Fibroblast of villous mesenchyme (primary cell): Measurements from ENCODE around the gene C14orf93. TPM values are rescaled to one million over a fixed set of nuclear protein-coding genes. Genes with fewer than 3 reads are reported as not detected.
A peak's percentile ranks its signal among the peaks of the same experiment; 100 is the strongest.

Source experiments
- DNase-seq: peaks from one replicate; pipeline ENCODE4 v3.0.0-alpha.2; 2010; ENCODE audit warnings: low read depth
- H3K4me3 ChIP-seq: 2 replicates; pipeline ENCODE4 v1.5.1; 2011; ENCODE audit warnings: low read depth, mild to moderate bottlenecking, low read length
- total RNA-seq: library from RNA; depleted of rRNA; stranded (reverse); fragments of >200 nt; gene quantifications from 2 replicates; pipeline ENCODE4 v1.2.3, GENCODE V29; 2012
- TF ChIP-seq, protein P1 (sequence below): IDR thresholded peaks from 2 replicates; pipeline ENCODE4 v1.5.1; 2012; ENCODE audit warnings: low read depth, mild to moderate bottlenecking, low read length; ENCODE audit not compliant: insufficient read depth

Gene C14orf93
- total RNA-seq, 1 donor = 4.7 TPM

DNA sequence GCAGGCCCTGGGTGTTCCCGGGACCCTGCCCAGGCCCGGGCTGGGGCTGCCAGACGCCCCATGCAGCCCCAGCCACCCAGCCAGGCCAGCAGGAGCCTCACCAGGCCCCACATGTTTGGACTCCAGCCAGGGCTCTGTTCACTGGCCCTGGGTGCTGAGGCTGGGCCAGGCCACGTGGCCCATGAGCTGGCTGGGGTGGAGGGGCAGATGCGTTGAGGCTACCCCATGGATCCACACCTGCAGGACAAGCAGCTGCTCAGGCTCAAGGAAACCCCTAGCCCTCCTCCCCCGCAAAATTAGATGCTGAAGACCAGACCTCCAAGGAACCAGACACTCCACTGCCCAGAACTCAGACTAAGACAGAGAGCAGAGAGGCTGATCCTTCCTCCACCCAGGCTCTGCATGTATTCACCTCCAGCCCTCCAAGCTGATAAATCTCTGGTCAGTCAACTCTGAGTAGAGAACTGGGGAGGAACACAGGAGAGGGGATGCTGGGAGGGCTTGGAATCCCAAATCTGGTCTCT is 45.7 kb upstream of the C14orf93 start:
- TF ChIP-seq, protein P1, sequence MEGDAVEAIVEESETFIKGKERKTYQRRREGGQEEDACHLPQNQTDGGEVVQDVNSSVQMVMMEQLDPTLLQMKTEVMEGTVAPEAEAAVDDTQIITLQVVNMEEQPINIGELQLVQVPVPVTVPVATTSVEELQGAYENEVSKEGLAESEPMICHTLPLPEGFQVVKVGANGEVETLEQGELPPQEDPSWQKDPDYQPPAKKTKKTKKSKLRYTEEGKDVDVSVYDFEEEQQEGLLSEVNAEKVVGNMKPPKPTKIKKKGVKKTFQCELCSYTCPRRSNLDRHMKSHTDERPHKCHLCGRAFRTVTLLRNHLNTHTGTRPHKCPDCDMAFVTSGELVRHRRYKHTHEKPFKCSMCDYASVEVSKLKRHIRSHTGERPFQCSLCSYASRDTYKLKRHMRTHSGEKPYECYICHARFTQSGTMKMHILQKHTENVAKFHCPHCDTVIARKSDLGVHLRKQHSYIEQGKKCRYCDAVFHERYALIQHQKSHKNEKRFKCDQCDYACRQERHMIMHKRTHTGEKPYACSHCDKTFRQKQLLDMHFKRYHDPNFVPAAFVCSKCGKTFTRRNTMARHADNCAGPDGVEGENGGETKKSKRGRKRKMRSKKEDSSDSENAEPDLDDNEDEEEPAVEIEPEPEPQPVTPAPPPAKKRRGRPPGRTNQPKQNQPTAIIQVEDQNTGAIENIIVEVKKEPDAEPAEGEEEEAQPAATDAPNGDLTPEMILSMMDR = no peak
- H3K4me3 ChIP-seq = no peak overlapping the region
- peak; percentile 59 for DNase-seq

DNA sequence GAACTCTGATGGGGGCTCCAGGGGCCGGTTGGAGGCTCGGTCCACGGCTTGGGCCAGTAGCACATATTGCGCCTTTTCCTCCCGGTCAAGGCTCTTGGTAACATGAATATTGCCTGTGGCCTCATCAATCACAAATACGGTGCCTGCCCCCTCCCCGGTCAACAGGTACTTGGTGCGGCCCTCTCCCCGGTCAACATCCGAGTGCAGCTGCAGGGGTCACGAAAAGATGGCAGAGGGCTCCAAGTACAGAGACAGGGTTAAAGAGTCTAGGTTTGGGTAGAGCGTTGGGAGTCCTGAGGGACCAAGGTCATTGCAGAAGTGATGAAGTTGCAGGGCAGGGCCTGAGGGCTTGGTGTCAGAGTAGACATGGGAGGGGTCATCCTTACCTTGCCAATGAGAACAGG is 45.2 kb upstream of the C14orf93 start:
- TF ChIP-seq, protein P1 = no peak
- H3K4me3 ChIP-seq = no peak overlapping the region
- DNase-seq = no peak

DNA sequence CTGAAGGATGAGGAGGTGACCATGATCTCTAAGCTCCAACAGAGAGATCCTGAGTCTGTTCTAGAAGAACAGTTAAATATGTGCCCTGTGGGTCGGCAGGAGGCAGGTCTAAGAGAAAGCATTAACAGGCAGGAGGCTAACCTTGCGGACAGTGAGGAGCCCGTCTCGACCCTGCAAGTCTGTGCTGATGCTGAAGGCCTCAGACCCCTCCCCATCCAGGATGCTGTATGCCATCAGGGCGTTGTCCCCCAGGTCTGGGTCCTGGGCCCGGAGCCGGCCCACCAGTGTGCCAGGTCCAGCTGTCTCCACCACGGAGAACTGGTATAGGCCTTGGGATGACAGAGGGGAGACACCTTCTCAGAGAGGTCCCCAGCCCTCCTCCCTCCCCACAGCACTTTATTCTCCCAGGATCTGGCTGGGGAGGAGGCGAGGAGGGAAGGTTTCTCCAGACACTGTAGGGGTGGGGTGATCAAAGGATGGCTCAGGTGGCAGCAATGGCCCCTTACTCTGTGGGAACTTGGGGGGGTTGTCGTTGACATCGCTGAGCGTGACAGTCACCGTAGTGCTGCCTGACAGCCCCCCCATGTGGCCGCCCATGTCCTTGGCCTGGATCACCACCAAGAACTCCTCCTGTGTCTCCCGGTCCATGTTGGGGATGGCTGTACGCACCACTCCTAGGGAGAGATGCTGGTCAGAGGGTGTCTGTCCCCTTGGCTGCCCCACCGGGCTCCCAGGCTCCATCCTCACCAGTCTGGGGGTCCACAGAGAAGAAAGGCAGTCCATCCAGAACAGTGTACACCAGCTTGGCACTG is 44.3 kb upstream of the C14orf93 start:
- TF ChIP-seq, protein P1 = no peak
- no peak overlapping the region for H3K4me3 ChIP-seq
- no peak for DNase-seq

DNA sequence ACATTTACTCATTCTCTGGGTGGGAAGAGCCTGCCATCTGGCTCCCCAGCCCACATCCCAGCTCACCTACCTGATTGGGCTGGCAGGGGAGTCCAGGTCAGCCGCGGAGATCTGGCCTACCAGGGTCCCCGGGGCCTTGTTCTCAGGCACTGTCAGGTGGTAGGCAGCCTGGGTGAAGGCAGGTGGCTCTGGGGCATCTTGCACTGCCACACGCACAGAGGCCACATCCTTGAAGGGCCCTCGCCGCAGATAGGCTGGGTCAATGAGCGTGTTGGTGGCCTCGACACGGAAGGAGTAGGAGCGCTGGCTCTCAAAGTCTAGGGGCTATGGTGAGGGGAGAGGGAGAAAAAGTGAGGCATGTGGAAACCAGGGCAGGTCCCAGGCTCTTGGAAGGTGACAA is 43.5 kb upstream of the C14orf93 start:
- TF ChIP-seq, protein P1 = no peak
- DNase-seq = no peak
- no peak overlapping the region for H3K4me3 ChIP-seq

DNA sequence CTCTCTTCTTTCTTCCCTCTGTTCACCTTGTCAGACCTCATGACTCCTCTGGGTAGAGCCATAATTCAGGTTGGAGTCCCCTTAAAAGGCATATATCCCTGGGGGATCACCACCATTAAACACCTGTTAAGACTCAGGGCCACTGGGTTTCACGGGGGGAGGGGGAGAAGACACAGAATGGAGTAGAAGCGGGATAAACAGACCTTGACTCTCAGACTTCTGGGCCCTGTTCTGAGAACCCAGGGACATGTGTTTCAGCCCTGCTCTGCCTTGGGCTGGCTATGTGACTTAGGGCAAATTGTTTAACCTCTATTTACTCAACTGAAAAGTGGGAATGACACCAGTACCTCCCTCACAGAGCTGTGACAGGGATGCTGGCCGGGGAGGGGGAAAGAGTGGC is 42.7 kb upstream of the C14orf93 start:
- DNase-seq = no peak
- TF ChIP-seq, protein P1 = no peak
- H3K4me3 ChIP-seq = no peak overlapping the region

DNA sequence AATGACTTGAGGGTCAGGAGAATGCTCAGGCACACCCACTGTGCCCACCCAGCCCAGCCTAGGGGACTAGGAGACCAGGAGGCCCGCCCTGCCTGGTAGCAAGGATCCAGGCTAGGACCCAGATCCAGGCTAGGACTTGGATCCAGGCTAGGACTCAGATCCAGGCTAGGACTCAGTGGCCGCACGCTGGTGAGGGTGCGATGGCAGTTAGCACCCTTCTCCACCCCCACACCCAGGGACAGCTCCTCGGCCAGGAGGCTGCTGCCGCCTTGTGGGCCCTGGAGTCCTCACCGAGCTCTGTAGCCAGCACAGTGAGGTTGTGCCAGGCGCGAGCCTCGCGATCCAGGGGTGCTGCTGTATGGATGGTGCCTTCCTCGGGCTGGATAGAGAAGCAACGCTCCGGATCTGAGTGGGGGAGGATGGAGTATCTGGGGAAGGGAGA is 42.3 kb upstream of the C14orf93 start:
- TF ChIP-seq, protein P1 = peak; percentile 37
- no peak overlapping the region for H3K4me3 ChIP-seq
- DNase-seq = no peak
